ENCODE results near the gene DYNLRB2.

The DYNLRB2 gene

GRCh38 chr16:80569440-80570105, 28.8 kb downstream of the DYNLRB2 start:
- no peaks in the 10 kb centered on the region for H3K36me3 ChIP-seq (ENCODE audit: control insufficient read depth, insufficient read depth, low read length)
- H2AFZ ChIP-seq, result no peak overlapping the region
- H3K9ac ChIP-seq, result no peak overlapping the region
- no peak for TF ChIP-seq CTCF (IDR thresholded peaks at IDR 0.05)
- H3K79me2 ChIP-seq, result no peaks in the 10 kb centered on the region
- no peak overlapping the region for H3K4me2 ChIP-seq (ENCODE audit: low read length)
- H3K4me1 ChIP-seq, result no peaks in the 10 kb centered on the region
- no peak overlapping the region for H3K4me3 ChIP-seq (ENCODE audit: low read depth, low read length)
- H3K27ac ChIP-seq, result no peak overlapping the region
- H3K9me3 ChIP-seq (ENCODE audit: control insufficient read depth, low read length), result no peaks in the 10 kb centered on the region
- H3K27me3 ChIP-seq (ENCODE audit: control insufficient read depth, insufficient read depth, low read length), result no peaks in the 10 kb centered on the region

GRCh38 chr16:80570106-80570478, 29.3 kb downstream of the DYNLRB2 start:
- Histone ChIP-seq H3K4me1 (no peaks in the 10 kb centered on the region), H3K4me3 (ENCODE audit: low read depth, low read length) (no peak overlapping the region), H3K79me2 (no peaks in the 10 kb centered on the region), H3K27me3 (ENCODE audit: control insufficient read depth, insufficient read depth, low read length) (no peaks in the 10 kb centered on the region), H3K9ac (no peak overlapping the region), H3K36me3 (ENCODE audit: control insufficient read depth, insufficient read depth, low read length) (no peaks in the 10 kb centered on the region), H3K27ac (no peak overlapping the region), H2AFZ (no peak overlapping the region), H3K9me3 (ENCODE audit: control insufficient read depth, low read length) (no peaks in the 10 kb centered on the region), H3K4me2 (ENCODE audit: low read length) (no peak overlapping the region)
- no peak for TF ChIP-seq CTCF (IDR thresholded peaks at IDR 0.05)

DNA sequence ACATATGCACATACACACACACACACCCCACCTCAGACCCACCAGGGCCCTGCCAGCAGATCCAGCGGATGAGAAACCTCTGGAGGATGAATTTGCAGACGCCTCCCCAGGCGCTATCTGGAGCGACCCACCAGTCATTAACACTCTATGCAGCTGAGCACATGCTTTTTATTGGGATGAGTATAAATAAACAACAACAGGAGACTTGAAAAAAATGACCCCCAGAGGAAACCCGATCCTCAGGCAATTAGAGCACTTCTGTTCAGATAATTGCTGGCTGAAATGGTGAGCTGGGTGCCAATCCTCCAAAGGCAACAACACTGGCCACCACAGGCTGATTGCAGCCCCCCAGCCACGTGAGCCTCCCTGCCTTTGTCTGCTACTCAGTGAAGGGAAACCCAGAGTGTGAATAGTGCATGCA, 32.9 kb downstream of the DYNLRB2 start:
- Histone ChIP-seq H3K27me3 (ENCODE audit: control insufficient read depth, insufficient read depth, low read length) (no peaks in the 10 kb centered on the region), H2AFZ (no peak overlapping the region), H3K9ac (no peak overlapping the region), H3K4me3 (ENCODE audit: low read depth, low read length) (no peak overlapping the region), H3K9me3 (ENCODE audit: control insufficient read depth, low read length) (no peaks in the 10 kb centered on the region), H3K36me3 (ENCODE audit: control insufficient read depth, insufficient read depth, low read length) (no peaks in the 10 kb centered on the region), H3K27ac (no peak overlapping the region), H3K4me1 (no peaks in the 10 kb centered on the region), H3K4me2 (ENCODE audit: low read length) (no peak overlapping the region), H3K79me2 (no peaks in the 10 kb centered on the region)
- TF ChIP-seq CTCF (IDR thresholded peaks at IDR 0.05), result no peak

DNA sequence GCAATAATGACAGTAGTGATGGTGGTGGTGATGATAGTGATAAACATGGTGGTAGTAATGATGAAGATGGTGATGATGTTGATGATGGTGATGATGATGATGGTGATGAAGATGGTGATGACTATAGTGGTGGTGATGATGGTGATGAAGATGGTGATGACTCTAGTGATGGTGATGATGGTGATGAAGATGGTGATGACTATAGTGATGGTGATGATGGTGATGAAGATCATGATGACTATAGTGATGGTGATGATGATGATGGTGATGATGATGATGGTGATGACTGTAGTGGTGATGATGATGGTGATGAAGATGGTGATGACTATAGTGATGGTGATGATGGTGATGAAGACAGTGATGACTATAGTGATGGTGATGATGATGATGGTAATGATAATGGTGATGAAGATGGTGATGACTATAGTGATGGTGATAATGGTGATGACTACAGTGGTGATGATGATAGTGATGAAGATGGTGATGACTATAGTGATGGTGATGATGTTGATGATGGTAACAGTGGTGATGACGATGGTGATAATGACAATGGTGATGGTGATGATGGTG, 35.6 kb downstream of the DYNLRB2 start:
- Histone ChIP-seq H3K27me3 (ENCODE audit: control insufficient read depth, insufficient read depth, low read length) (no peaks in the 10 kb centered on the region), H3K79me2 (no peaks in the 10 kb centered on the region), H2AFZ (no peak overlapping the region), H3K9me3 (ENCODE audit: control insufficient read depth, low read length) (no peaks in the 10 kb centered on the region), H3K4me1 (no peaks in the 10 kb centered on the region), H3K36me3 (ENCODE audit: control insufficient read depth, insufficient read depth, low read length) (no peaks in the 10 kb centered on the region), H3K4me3 (ENCODE audit: low read depth, low read length) (no peak overlapping the region), H3K27ac (no peak overlapping the region), H3K4me2 (ENCODE audit: low read length) (no peak overlapping the region), H3K9ac (no peak overlapping the region)
- TF ChIP-seq CTCF (IDR thresholded peaks at IDR 0.05), result no peak

Measured in parathyroid adenoma (tissue), 2 donors.